Fibroblast of lung (primary cell): ENCODE measurements around the gene ATP8A2. TPM values are rescaled to one million over a fixed set of nuclear protein-coding genes. Genes with fewer than 3 reads are reported as not detected.

ENCODE experiments used
- DNase-seq, 2 donors: peaks; one replicate each; pipeline versions ENCODE4 v3.0.0 to v3.0.0-alpha.2; 2010; ENCODE audit warnings: low read depth in 2 of 2
- H2AFZ ChIP-seq: 2 replicates; pipeline ENCODE4 v1.5.1; 2012; ENCODE audit warnings: low read length, control low read depth, inconsistent platforms
- H3K27ac ChIP-seq: 2 replicates; pipeline ENCODE4 v1.5.1; 2011; ENCODE audit warnings: low read length, control low read depth; ENCODE audit not compliant: insufficient read depth
- H3K27me3 ChIP-seq: 2 replicates; pipeline ENCODE4 v1.5.1; 2011; ENCODE audit warnings: mild to moderate bottlenecking, low read length; ENCODE audit not compliant: control insufficient read depth, insufficient read depth
- H3K36me3 ChIP-seq: 2 replicates; pipeline ENCODE4 v1.5.1; 2011; ENCODE audit warnings: low read length; ENCODE audit not compliant: control insufficient read depth, insufficient read depth
- H3K4me1 ChIP-seq: 2 replicates; pipeline ENCODE4 v1.5.1; 2011; ENCODE audit warnings: low read length; ENCODE audit not compliant: control insufficient read depth, insufficient read depth; ENCODE audit errors: extremely low read depth
- H3K4me2 ChIP-seq: 2 replicates; pipeline ENCODE4 v1.5.1; 2011; ENCODE audit warnings: low read length, control low read depth; ENCODE audit not compliant: insufficient read depth; ENCODE audit errors: extremely low read depth
- H3K4me3 ChIP-seq, 4 experiments: fragments of 200-600 bp in 1 of 4; sonication (generic) in 1 of 4; replicated peaks in 1 of 4; 2 replicates each; pipeline ENCODE4 v1.5.1; 2011 to 2016; ENCODE audit warnings: low read length in 4 of 4, low read depth in 3 of 4, mild to moderate bottlenecking in 3 of 4, control low read depth in 2 of 4, inconsistent platforms in 1 of 4, mixed read lengths in 1 of 4; ENCODE audit not compliant: insufficient read depth in 1 of 4; ENCODE audit errors: control extremely low read depth in 1 of 4
- H3K79me2 ChIP-seq: 2 replicates; pipeline ENCODE4 v1.5.1; 2012; ENCODE audit warnings: mild to moderate bottlenecking, low read length, inconsistent platforms; ENCODE audit not compliant: control insufficient read depth, insufficient read depth
- H3K9ac ChIP-seq: 2 replicates; pipeline ENCODE4 v1.5.1; 2011; ENCODE audit warnings: mild to moderate bottlenecking, low read length, control low read depth; ENCODE audit not compliant: insufficient read depth
- H3K9me3 ChIP-seq: 2 replicates; pipeline ENCODE4 v1.5.1; 2012; ENCODE audit warnings: low read depth, low read length; ENCODE audit not compliant: control insufficient read depth, insufficient read depth
- H4K20me1 ChIP-seq: 2 replicates; pipeline ENCODE4 v1.5.1; 2011; ENCODE audit warnings: low read length; ENCODE audit not compliant: control insufficient read depth, insufficient read depth; ENCODE audit errors: extremely low read depth
- EZH2 ChIP-seq: IDR thresholded peaks from 2 replicates; pipeline ENCODE4 v1.5.1; 2012; ENCODE audit warnings: low read length, control low read depth, mild to moderate bottlenecking; ENCODE audit errors: missing control alignments
- polyA plus RNA-seq, 2 donors: library from polyadenylated mRNA; depleted of rRNA in 1 of 2; stranded (reverse) in 1 of 2; unstranded in 1 of 2; fragments of >200 nt; gene quantifications; 2 replicates each; pipeline ENCODE4 v1.2.1, GENCODE V29; 2011 to 2012; ENCODE audit warnings: missing spikeins in 1 of 2
- total RNA-seq: library from RNA; depleted of rRNA; stranded (reverse); fragments of >200 nt; gene quantifications from 2 replicates; pipeline ENCODE4 v1.2.1, GENCODE V29; 2014
- TF ChIP-seq, protein P1 (sequence below), 2 donors: IDR thresholded peaks in 1 of 2; conservative IDR thresholded peaks in 1 of 2; 1 replicate in 1 of 2; 2 replicates in 1 of 2; pipeline ENCODE4 v1.5.1; 2011 to 2012; ENCODE audit warnings: low read length in 2 of 2, control low read depth in 1 of 2, inconsistent platforms in 1 of 2, low read depth in 1 of 2, mild to moderate bottlenecking in 1 of 2

Gene ATP8A2
- total and polyA plus RNA-seq, 2 donors (not counting 1 experiment from before 2014, with no cell fraction given) = under 0.01 to 0.01 TPM

DNA sequence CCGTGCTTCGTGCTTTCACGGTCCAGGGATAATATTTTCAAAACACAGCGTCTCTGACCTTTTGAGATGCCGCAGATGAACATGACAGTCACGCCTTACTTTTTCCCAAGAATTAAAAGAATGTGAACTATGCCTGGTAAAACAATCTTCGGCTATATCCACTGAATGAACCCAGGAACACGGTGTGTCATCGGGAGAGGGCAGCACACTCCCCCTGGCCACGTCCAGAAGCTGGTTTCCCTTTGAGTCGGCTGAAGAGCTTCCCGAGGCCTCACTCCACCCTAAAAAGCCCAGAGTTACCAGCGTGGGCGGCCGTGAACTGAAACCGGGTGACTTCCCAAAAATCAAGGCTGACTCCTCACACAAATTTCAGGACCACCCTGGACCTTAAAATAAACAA is 702.9 kb downstream of the ATP8A2 start:
- TF ChIP-seq EZH2 = no peak
- TF ChIP-seq, protein P1, sequence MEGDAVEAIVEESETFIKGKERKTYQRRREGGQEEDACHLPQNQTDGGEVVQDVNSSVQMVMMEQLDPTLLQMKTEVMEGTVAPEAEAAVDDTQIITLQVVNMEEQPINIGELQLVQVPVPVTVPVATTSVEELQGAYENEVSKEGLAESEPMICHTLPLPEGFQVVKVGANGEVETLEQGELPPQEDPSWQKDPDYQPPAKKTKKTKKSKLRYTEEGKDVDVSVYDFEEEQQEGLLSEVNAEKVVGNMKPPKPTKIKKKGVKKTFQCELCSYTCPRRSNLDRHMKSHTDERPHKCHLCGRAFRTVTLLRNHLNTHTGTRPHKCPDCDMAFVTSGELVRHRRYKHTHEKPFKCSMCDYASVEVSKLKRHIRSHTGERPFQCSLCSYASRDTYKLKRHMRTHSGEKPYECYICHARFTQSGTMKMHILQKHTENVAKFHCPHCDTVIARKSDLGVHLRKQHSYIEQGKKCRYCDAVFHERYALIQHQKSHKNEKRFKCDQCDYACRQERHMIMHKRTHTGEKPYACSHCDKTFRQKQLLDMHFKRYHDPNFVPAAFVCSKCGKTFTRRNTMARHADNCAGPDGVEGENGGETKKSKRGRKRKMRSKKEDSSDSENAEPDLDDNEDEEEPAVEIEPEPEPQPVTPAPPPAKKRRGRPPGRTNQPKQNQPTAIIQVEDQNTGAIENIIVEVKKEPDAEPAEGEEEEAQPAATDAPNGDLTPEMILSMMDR (conservative IDR thresholded peaks at IDR 0.05 in 1 of 2, IDR thresholded peaks at IDR 0.05 in 1 of 2; ENCODE audit: low read depth in 1 of 2, low read length in 2 of 2) = peak in 1 of 2 donors; percentile 24
- Histone ChIP-seq H3K9me3 (no peaks in the 10 kb centered on the region), H3K9ac (no peak overlapping the region), H3K36me3 (no peaks in the 10 kb centered on the region), H3K4me1 (no peaks in the 10 kb centered on the region), H4K20me1 (no peaks in the 10 kb centered on the region), H3K4me3 (no peak overlapping the region), H3K4me2 (no peak overlapping the region), H3K27ac (no peak overlapping the region), H3K79me2 (no peaks in the 10 kb centered on the region), H3K27me3 (no peaks in the 10 kb centered on the region), H2AFZ (no peak overlapping the region)
- peak in 1 of 2 donors; percentile 42 for DNase-seq

Other genes starting within 250 kb of the ATP8A2 start
- gene AMER2, start 199.7 kb upstream of the ATP8A2 start, total RNA-seq = under 0.01 TPM in 1 of 2 replicates, not detected in the other
- gene AMER2, start 199.7 kb upstream of the ATP8A2 start, polyA plus RNA-seq = not detected in 2 replicates
- 18.0 and 22.5 TPM in 2 replicates for gene MTMR6, start 84.5 kb upstream of the ATP8A2 start, total RNA-seq
- 20.7 and 23.0 TPM in 2 replicates for gene MTMR6, start 84.5 kb upstream of the ATP8A2 start, polyA plus RNA-seq
- 46.5 and 57.6 TPM in 2 replicates for gene NUP58, start 70.3 kb upstream of the ATP8A2 start, total RNA-seq
- gene NUP58, start 70.3 kb upstream of the ATP8A2 start, polyA plus RNA-seq = 39.3 and 39.4 TPM in 2 replicates